ENCODE data around the gene RHOV. TPM values are rescaled to one million over a fixed set of nuclear protein-coding genes. Genes with fewer than 3 reads are reported as not detected.
A peak's percentile ranks its signal among the peaks of the same experiment; 100 is the strongest.

RHOV gene
- total RNA-seq, 1 donor from 2014 or later: not detected

GRCh38 chr15:40904552-40905201 lies 30.6 kb upstream of the RHOV start:
- peak in 1 of 2 donors; percentile 8 for DNase-seq (ENCODE audit: low read depth in 2 of 2)

- peak in 1 of 2 donors; percentile 1 for DNase-seq (ENCODE audit: low read depth in 2 of 2)
These were observed 28.8 kb upstream of the RHOV start for GRCh38 chr15:40902605-40903561.

- no peak for DNase-seq (ENCODE audit: low read depth in 2 of 2)
These were observed 27.0 kb upstream of the RHOV start for GRCh38 chr15:40901053-40901443.

- DNase-seq (ENCODE audit: low read depth in 2 of 2): no peak
These were observed 26.4 kb upstream of the RHOV start for GRCh38 chr15:40900256-40901052.

GRCh38 chr15:40899536-40900207 lies 25.6 kb upstream of the RHOV start:
- no peak for DNase-seq (ENCODE audit: low read depth in 2 of 2)

- peak; percentile 78 for DNase-seq (ENCODE audit: low read depth in 2 of 2)
These were observed 20.8 kb upstream of the RHOV start for GRCh38 chr15:40894681-40895448.

- peak; percentile 98 to 99 for DNase-seq (ENCODE audit: low read depth in 2 of 2)
These were observed 20.0 kb upstream of the RHOV start, which contains the start of gene VPS18 for GRCh38 chr15:40893733-40894680. VPS18 (plus strand) TSS chr15:40894450; CDS start chr15:40894769, 319 bp downstream.

GRCh38 chr15:40893019-40893670 lies 19.1 kb upstream of the RHOV start:
- DNase-seq (ENCODE audit: low read depth in 2 of 2): no peak

GRCh38 chr15:40892447-40893012 lies 18.5 kb upstream of the RHOV start:
- no peak for DNase-seq (ENCODE audit: low read depth in 2 of 2)

- DNase-seq (ENCODE audit: low read depth in 2 of 2): peak; percentile 59 to 68
These were observed 17.9 kb upstream of the RHOV start for GRCh38 chr15:40891810-40892446.

GRCh38 chr15:40891138-40891537 lies 17.1 kb upstream of the RHOV start:
- no peak for DNase-seq (ENCODE audit: low read depth in 2 of 2)

- DNase-seq (ENCODE audit: low read depth in 2 of 2): no peak
These were observed 15.1 kb upstream of the RHOV start for GRCh38 chr15:40889112-40889511.

- no peak for DNase-seq (ENCODE audit: low read depth in 2 of 2)
These were observed 12.6 kb upstream of the RHOV start for GRCh38 chr15:40886586-40886985.

- DNase-seq (ENCODE audit: low read depth in 2 of 2): no peak
These were observed 7.3 kb upstream of the RHOV start for GRCh38 chr15:40881351-40881750.

GRCh38 chr15:40879609-40880008 lies 5.6 kb upstream of the RHOV start:
- no peak for DNase-seq (ENCODE audit: low read depth in 2 of 2)

- peak in 1 of 2 donors; percentile 42 for DNase-seq (ENCODE audit: low read depth in 2 of 2)
These were observed 4.8 kb upstream of the RHOV start for GRCh38 chr15:40878785-40879184.

GRCh38 chr15:40877694-40878093 lies 3.7 kb upstream of the RHOV start:
- no peak for DNase-seq (ENCODE audit: low read depth in 2 of 2)

All from lung microvascular endothelial cell (primary cell).